NT2/D1 (cell line): Measurements from ENCODE around the gene ZNF695.

Experiments
- SUZ12 ChIP-seq: IDR thresholded peaks from 2 replicates; pipeline ENCODE4 v1.6.1; 2011; ENCODE audit not compliant: insufficient read length, insufficient read depth; ENCODE audit errors: extremely low read depth
- YY1 ChIP-seq: IDR thresholded peaks from 2 replicates; pipeline ENCODE4 v1.6.1; 2011; ENCODE audit not compliant: insufficient read length, insufficient read depth
- ZNF274 ChIP-seq: IDR thresholded peaks from 2 replicates; pipeline ENCODE4 v1.6.1; 2011; ENCODE audit warnings: mild to moderate bottlenecking, low read depth, low read length

DNA sequence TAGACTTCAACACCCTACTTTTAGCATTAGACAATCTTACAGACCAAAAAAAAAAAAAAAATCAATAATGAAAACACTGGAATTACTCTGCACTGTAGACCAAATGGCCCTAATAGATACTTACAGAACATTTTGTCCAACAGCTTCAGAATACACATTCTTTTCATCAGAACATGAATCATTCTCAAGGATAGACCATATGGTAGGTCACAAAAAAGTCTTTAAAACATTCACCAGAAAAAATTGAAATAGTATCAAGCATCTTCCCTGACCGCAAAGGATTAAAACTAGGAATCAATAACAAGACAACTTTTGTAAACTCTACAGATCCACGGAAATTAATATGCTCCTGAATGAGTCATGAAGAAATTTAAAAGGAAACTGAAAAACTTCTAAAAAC, 48.2 kb upstream of the ZNF695 start:
- TF ChIP-seq YY1 (no peak), ZNF274 (no peak), SUZ12 (no peak)
